Testis (tissue), 2 donors: ENCODE results near the gene SMOC1.

Experiments used
- POLR2A ChIP-seq: fragments of 450-650 bp; IDR thresholded peaks from one replicate; pipeline ENCODE4 v1.6.1; 2017; ENCODE audit warnings: antibody characterized with exemption, mild to moderate bottlenecking, moderate library complexity
- TF ChIP-seq, protein P1 (sequence below), 3 experiments: fragments of 450-650 bp in 2 of 3; fragments of 200-600 bp in 1 of 3; sonication (generic) in 1 of 3; IDR thresholded peaks; one replicate each; pipeline ENCODE4 v1.5.1; 2016 to 2019; ENCODE audit warnings: antibody characterized with exemption in 3 of 3, mild to moderate bottlenecking in 2 of 3, moderate library complexity in 1 of 3

DNA sequence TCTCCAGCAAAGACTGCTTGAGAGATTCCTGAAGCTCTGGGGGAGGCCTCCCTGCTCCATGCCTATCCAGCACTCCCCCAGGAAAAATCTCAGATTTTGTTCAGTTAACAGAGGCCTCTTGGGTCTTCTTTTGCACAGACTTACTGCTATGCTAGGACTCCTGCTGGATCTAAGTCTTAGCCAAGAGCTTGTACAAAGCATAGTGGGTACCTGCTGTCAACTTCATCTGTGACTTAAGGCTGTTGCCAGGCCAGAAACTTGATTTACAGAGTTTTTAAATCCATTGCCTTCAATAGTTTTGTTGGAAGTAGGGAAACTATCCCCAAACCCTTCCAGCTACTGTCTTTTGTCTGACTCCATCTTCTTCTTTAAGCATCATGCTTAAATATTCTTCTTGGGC lies 140.5 kb downstream of the SMOC1 start:
- TF ChIP-seq, protein P1, sequence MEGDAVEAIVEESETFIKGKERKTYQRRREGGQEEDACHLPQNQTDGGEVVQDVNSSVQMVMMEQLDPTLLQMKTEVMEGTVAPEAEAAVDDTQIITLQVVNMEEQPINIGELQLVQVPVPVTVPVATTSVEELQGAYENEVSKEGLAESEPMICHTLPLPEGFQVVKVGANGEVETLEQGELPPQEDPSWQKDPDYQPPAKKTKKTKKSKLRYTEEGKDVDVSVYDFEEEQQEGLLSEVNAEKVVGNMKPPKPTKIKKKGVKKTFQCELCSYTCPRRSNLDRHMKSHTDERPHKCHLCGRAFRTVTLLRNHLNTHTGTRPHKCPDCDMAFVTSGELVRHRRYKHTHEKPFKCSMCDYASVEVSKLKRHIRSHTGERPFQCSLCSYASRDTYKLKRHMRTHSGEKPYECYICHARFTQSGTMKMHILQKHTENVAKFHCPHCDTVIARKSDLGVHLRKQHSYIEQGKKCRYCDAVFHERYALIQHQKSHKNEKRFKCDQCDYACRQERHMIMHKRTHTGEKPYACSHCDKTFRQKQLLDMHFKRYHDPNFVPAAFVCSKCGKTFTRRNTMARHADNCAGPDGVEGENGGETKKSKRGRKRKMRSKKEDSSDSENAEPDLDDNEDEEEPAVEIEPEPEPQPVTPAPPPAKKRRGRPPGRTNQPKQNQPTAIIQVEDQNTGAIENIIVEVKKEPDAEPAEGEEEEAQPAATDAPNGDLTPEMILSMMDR (IDR thresholded peaks at IDR 0.05): no peak
- TF ChIP-seq POLR2A: no peak
